Natural killer cell (primary cell): Measurements from ENCODE around the gene MCRS1. TPM values are rescaled to one million over a fixed set of nuclear protein-coding genes. Genes with fewer than 3 reads are reported as not detected.

Source experiments
- ATAC-seq, 3 donors: fragments of 150-1000 bp in 2 of 3; fragments of 200-7000 bp in 1 of 3; cut with Tn5 transposase; 1 replicate in 1 of 3; 2 replicates in 2 of 3; pipeline ENCODE4 v1.10.0; 2021; ENCODE audit warnings: mild to moderate bottlenecking in 2 of 3, moderate library complexity in 2 of 3
- DNase-seq, 2 donors: peaks; one replicate each; pipeline versions ENCODE4 v3.0.0 to v3.0.0-alpha.2; 2013 to 2021; ENCODE audit warnings: mixed read lengths in 1 of 2
- H3K27ac ChIP-seq: one replicate; pipeline ENCODE4 v1.5.1; 2013; ENCODE audit warnings: mild to moderate bottlenecking, low read length
- H3K27me3 ChIP-seq: one replicate; pipeline ENCODE4 v1.6.1; 2013; ENCODE audit warnings: low read length; ENCODE audit not compliant: control insufficient read depth, insufficient read depth
- H3K36me3 ChIP-seq: one replicate; pipeline ENCODE4 v1.6.1; 2013; ENCODE audit warnings: low read length; ENCODE audit not compliant: control insufficient read depth, insufficient read depth
- H3K4me1 ChIP-seq: one replicate; pipeline ENCODE4 v1.6.1; 2013; ENCODE audit warnings: low read length; ENCODE audit not compliant: control insufficient read depth, insufficient read depth
- H3K4me3 ChIP-seq: one replicate; pipeline ENCODE4 v1.5.1; 2013; ENCODE audit warnings: low read length
- H3K9me3 ChIP-seq: one replicate; pipeline ENCODE4 v1.6.1; 2013; ENCODE audit warnings: low read length; ENCODE audit not compliant: control insufficient read depth, insufficient read depth
- H3K27ac Mint-ChIP-seq, 2 donors: one replicate each; pipeline ENCODE4 v1.8.0; 2022; ENCODE audit warnings: mild to moderate bottlenecking in 2 of 2, mixed read lengths in 2 of 2, moderate library complexity in 1 of 2
- H3K27me3 Mint-ChIP-seq, 2 donors: one replicate each; pipeline ENCODE4 v1.8.0; 2022; ENCODE audit warnings: low read depth in 2 of 2, mixed read lengths in 2 of 2
- H3K36me3 Mint-ChIP-seq: one replicate; pipeline ENCODE4 v1.8.0; 2022; ENCODE audit warnings: mixed read lengths
- H3K4me1 Mint-ChIP-seq, 2 donors: one replicate each; pipeline ENCODE4 v1.8.0; 2022; ENCODE audit warnings: mixed read lengths in 2 of 2
- H3K4me3 Mint-ChIP-seq: one replicate; pipeline ENCODE4 v1.8.0; 2022; ENCODE audit warnings: mild to moderate bottlenecking, moderate library complexity, mixed read lengths
- H3K9me3 Mint-ChIP-seq, 2 donors: one replicate each; pipeline ENCODE4 v1.8.0; 2022; ENCODE audit warnings: mixed read lengths in 2 of 2
- WGBS: methylation state at CpG from one replicate; pipeline ENCODE4 v1.1.7; 2013; ENCODE audit warnings: missing lambda C conversion rate; ENCODE audit not compliant: insufficient coverage; 5-methylcytosine and 5-hydroxymethylcytosine counted together
- intact Hi-C: fragments of 100-400 bp; cut with micrococcal nuclease; formaldehyde crosslinking; loops from one replicate; pipeline ENCODE4 v1.14.2; 2022
- total RNA-seq, 4 donors: library from RNA; stranded (reverse); fragments of 120-200 nt in 1 of 4; gene quantifications; one replicate each; pipeline versions ENCODE4 v1.2.3 to v1.2.4, GENCODE V29; 2013 to 2022
- TF ChIP-seq, protein P1 (sequence below): fragments of 200-600 bp; IDR thresholded peaks from one replicate; pipeline ENCODE4 v1.8.0; 2022; ENCODE audit warnings: antibody characterized with exemption

The MCRS1 gene
- total RNA-seq, 3 donors from 2014 or later (not counting 1 experiment from before 2014, with no cell fraction given): 78.4 to 96.5 (median 83.9) TPM

GRCh38 chr12:49582850-49583249 is 14.9 kb upstream of the MCRS1 start:
- ATAC-seq: no peak
- Mint-ChIP-seq H3K4me3 (no peak overlapping the region), H3K27ac (no peak overlapping the region), H3K4me1 (peaks cover 0 to 14% of the 10 kb centered on the region in 2 donors), H3K9me3 (no peaks in the 10 kb centered on the region), H3K36me3 (no peaks in the 10 kb centered on the region), H3K27me3 (no peaks in the 10 kb centered on the region)
- Histone ChIP-seq H3K4me3 (no peak overlapping the region), H3K27ac (no peak overlapping the region), H3K36me3 (peaks cover 3% of the 10 kb centered on the region), H3K4me1 (no peaks in the 10 kb centered on the region), H3K27me3 (no peaks in the 10 kb centered on the region), H3K9me3 (no peaks in the 10 kb centered on the region)
- TF ChIP-seq, protein P1, sequence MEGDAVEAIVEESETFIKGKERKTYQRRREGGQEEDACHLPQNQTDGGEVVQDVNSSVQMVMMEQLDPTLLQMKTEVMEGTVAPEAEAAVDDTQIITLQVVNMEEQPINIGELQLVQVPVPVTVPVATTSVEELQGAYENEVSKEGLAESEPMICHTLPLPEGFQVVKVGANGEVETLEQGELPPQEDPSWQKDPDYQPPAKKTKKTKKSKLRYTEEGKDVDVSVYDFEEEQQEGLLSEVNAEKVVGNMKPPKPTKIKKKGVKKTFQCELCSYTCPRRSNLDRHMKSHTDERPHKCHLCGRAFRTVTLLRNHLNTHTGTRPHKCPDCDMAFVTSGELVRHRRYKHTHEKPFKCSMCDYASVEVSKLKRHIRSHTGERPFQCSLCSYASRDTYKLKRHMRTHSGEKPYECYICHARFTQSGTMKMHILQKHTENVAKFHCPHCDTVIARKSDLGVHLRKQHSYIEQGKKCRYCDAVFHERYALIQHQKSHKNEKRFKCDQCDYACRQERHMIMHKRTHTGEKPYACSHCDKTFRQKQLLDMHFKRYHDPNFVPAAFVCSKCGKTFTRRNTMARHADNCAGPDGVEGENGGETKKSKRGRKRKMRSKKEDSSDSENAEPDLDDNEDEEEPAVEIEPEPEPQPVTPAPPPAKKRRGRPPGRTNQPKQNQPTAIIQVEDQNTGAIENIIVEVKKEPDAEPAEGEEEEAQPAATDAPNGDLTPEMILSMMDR: no peak
- 95% methylated on average over 4 of the region's 4 CpGs for WGBS
- DNase-seq: no peak
- intact Hi-C loops: no loop called here

DNA sequence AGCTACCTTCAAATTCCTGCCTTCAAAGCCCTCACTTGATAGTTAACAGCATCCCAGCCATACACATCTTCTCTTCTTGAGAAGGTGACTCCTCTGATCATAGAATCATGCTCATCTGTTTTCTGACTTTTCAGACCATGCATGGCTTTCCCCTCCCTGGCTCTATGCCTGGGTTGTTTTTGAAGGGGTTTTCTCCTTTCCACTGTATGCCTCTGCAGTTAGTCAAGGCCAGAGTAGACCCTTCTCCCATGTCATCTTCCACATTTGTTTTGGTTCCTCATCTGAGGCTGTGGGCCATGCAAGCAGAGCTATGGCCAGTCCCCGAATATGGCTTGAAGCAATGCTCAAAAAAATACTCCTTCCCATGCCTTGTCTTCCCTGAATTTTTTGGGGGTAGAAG is 14.3 kb upstream of the MCRS1 start:
- peak overlapping the region in 1 of 2 donors; percentile 0 for H3K27ac Mint-ChIP-seq
- intact Hi-C loops: no loop called here

GRCh38 chr12:49580572-49581535 is 12.9 kb upstream of the MCRS1 start:
- no peaks in the 10 kb centered on the region for H3K27me3 ChIP-seq
- peaks cover 3% of the 10 kb centered on the region for H3K36me3 ChIP-seq
- no peak overlapping the region for H3K27ac ChIP-seq
- TF ChIP-seq, protein P1: peak; percentile 46
- 49% methylated on average over 8 of the region's 8 CpGs for WGBS
- H3K4me3 Mint-ChIP-seq: no peak overlapping the region
- H3K27ac Mint-ChIP-seq: no peak overlapping the region
- no peak overlapping the region for H3K4me3 ChIP-seq
- H3K9me3 ChIP-seq: no peaks in the 10 kb centered on the region
- H3K9me3 Mint-ChIP-seq: no peaks in the 10 kb centered on the region
- H3K4me1 Mint-ChIP-seq: peaks cover 0 to 18% of the 10 kb centered on the region in 2 donors
- DNase-seq: peak; percentile 35 to 74
- no peaks in the 10 kb centered on the region for H3K36me3 Mint-ChIP-seq
- ATAC-seq: peak; percentile 59 to 80 (median 79)
- intact Hi-C loops: loop anchor here (1.0 kb wide), 1 partner anchor 223 kb away; no protein-coding TSS in a partner anchor
- no peaks in the 10 kb centered on the region for H3K4me1 ChIP-seq
- H3K27me3 Mint-ChIP-seq: no peaks in the 10 kb centered on the region

More for the DNA sequence above, 14.3 kb upstream of the MCRS1 start:
- Histone ChIP-seq H3K36me3 (peaks cover 3% of the 10 kb centered on the region), H3K9me3 (no peaks in the 10 kb centered on the region), H3K27me3 (no peaks in the 10 kb centered on the region), H3K27ac (no peak overlapping the region), H3K4me1 (no peaks in the 10 kb centered on the region), H3K4me3 (no peak overlapping the region)
- WGBS: 100% methylated on average over 1 of the region's 1 CpG
- Mint-ChIP-seq H3K4me3 (no peak overlapping the region), H3K27me3 (no peaks in the 10 kb centered on the region), H3K4me1 (peaks cover 0 to 18% of the 10 kb centered on the region in 2 donors), H3K9me3 (no peaks in the 10 kb centered on the region), H3K36me3 (no peaks in the 10 kb centered on the region)
- DNase-seq (no peak), ATAC-seq (no peak)
- TF ChIP-seq, protein P1: no peak
